Measurements from ENCODE around the gene TBC1D10B. TPM values are rescaled to one million over a fixed set of nuclear protein-coding genes. Genes with fewer than 3 reads are reported as not detected.
A peak's percentile ranks its signal among the peaks of the same experiment; 100 is the strongest.

Gene TBC1D10B
- total RNA-seq, 1 experiment from 2014 or later, result 56.6 TPM

DNA sequence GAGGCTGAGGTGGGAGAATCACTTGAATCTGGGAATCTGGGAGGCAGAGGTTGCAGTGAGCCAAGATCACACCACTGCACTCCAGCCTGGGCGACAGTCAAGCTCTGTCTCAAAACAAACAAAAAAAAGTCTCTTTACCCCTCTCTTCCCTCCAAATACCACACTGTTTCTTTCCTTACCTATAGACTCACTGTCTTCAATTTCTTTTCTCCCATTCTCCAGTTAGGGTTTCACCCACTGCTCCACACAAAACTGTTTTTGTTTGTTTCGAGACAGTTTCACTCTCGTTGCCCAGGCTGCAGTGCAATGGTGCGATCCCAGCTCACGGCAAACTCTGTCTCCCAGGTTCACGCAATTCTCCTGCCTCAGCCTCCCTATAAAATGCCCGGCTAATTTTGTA, 9.1 kb downstream of the TBC1D10B start:
- in situ Hi-C loops (cut with HindIII; ENCODE audit: low pct_unique_long_range_greater_than_20kb, low sequenced_read_pairs), result no loop called here
- no peak for DNase-seq (ENCODE audit: low read depth)

- in situ Hi-C loops (cut with HindIII; ENCODE audit: low pct_unique_long_range_greater_than_20kb, low sequenced_read_pairs), result no loop called here
- no peak for DNase-seq (ENCODE audit: low read depth)
Observed at GRCh38 chr16:30359871-30360170, 10.5 kb downstream of the TBC1D10B start.

DNA sequence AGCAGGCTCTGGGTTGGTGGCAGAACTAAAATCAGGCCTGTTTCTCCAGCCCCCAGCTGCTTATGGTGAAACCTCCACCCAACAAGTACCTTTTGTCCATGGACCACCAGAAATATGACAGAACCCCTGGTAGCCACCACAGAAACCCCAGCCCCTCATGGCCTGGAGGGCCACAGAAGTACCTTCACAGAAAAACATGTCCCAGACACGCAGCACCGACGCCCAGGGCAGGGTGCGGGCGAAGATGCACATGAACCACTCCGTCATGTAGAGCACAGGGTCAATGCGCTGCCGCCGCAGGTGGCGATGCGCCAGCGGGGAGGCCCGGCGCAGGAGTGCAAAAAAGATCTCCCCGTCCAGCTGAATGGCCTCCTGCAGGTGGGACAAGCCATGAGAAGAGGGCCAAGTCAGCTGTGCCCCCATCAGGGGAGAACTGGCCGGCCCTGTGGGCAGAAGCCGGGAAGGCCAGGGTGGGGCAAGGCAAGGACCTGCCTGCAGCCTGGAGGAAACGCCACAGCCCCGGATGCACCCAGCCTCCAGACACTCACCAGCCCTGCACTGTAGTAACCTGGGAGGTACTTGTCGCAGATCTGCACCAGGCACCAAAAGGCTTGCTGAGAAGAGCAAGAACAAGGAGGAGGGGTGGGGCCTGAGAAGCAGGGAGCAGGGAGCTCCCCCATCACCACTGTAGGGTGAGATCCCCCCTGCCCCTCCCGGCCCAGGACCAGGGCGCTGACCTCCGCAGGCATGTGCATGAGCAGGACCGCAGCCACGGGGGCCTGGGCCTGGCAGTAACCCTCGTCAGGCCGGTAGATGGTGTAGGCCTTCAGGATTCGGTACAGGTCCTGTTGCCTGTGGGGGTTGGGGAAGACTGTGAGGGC, 11.1 kb downstream of the TBC1D10B start:
- DNase-seq (ENCODE audit: low read depth), result no peak
- in situ Hi-C loops (cut with HindIII; ENCODE audit: low pct_unique_long_range_greater_than_20kb, low sequenced_read_pairs), result no loop called here

DNA sequence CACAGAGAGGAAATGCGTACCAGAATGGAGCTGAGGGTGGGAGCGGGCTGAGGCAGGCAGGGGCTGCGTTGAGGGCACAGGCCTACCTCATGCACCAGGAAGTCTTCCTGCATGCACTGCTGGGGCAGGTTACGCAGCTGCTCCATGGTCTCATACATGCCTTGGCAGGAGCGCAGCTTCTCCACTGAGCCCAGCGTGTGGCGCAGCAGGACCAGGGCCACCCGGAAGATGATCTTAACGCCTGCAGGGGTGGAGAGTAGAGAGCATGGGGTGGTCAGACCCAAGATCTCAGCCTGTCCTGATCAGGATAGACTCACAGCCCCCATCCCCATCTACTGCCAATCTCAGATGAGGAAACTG, 11.7 kb downstream of the TBC1D10B start:
- in situ Hi-C loops (cut with HindIII; ENCODE audit: low pct_unique_long_range_greater_than_20kb, low sequenced_read_pairs), result no loop called here
- no peak for DNase-seq (ENCODE audit: low read depth)

DNA sequence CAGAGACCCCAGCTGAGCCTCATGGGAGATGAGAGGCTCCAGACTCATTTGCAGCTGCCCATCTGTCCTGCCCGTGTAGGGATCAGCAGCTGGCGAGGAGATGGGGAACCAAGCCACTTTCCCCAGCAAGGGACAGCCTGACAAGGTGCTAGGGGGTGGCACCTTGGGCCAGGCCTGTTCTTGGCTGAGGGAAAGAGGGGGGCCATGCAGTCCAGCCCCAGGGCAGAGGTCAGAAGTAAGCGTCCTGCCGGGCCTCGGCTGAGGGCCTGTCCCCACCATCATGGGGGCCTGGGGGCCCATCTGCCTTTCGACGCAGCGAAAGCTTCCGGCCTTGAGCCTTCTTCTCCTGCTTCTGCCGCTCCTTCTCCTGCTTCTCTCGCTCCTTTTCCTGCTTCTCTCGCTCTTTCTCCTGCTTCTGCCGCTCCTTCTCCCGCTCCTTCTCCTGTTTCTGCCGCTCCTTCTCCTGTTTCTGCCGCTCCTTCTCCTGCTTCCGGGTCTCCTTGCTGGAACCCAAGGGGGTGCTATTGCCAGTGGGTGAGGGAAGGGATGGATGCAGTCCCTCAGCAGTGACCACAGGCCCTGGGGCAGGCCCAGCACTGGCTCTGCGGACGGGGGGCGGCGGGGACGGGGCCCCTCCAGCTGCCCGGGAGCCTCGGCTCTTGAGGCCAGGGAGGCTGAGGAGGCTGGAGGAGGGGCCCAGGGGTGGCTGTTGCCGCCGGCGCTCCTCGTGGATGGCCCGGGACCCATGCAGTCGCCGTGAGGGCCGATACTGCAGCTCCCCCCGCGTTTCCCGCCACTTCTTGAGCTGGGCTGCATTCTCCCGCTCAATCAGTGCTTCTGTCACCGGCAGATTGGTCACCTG, 12.3 kb downstream of the TBC1D10B start:
- in situ Hi-C loops (cut with HindIII; ENCODE audit: low pct_unique_long_range_greater_than_20kb, low sequenced_read_pairs), result no loop called here
- no peak for DNase-seq (ENCODE audit: low read depth)

- DNase-seq (ENCODE audit: low read depth), result no peak
- in situ Hi-C loops (cut with HindIII; ENCODE audit: low pct_unique_long_range_greater_than_20kb, low sequenced_read_pairs), result no loop called here
Observed at GRCh38 chr16:30357085-30357714, 13.1 kb downstream of the TBC1D10B start.

DNA sequence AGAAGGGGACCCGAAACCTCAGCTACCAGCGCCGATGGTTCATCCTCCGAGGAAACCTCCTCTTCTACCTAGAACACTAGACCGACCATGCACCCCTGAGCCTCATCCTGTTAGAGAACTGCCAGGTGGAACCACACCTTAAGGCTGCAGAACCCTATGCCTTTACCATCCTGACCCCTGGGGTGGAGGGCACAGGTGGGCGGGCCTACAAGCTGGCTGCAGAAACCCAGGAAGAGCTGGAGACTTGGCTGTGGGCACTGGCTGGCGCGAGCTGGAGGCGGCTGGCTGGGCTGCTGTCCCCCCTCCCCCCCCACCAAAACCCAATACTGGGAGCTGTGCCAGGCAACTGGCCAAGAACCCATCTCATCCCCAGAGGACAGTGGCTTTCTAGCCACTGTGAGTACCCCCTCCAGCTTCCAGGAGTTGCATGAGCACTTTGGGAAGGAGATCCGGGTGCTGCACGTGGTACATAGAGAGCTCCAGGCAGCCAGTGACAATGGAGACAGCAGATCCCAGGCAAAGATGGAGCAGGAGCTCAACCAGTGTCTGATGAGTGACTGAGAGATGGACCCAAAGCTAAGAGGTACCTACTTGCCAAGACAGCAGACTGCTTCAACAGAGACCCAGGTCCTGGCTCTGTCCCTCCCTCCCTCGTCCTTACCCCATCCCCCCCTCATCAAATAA, 13.8 kb downstream of the TBC1D10B start:
- DNase-seq (ENCODE audit: low read depth), result peak; percentile 43
- in situ Hi-C loops (cut with HindIII; ENCODE audit: low pct_unique_long_range_greater_than_20kb, low sequenced_read_pairs), result no loop called here

GRCh38 chr16:30355954-30356308, 14.4 kb downstream of the TBC1D10B start:
- no peak for DNase-seq (ENCODE audit: low read depth)
- in situ Hi-C loops (cut with HindIII; ENCODE audit: low pct_unique_long_range_greater_than_20kb, low sequenced_read_pairs), result no loop called here

- in situ Hi-C loops (cut with HindIII; ENCODE audit: low pct_unique_long_range_greater_than_20kb, low sequenced_read_pairs), result no loop called here
- peak; percentile 100 for DNase-seq (ENCODE audit: low read depth)
Observed at GRCh38 chr16:30355144-30355953, 14.9 kb downstream of the TBC1D10B start, which contains the start of gene CD2BP2. Gene CD2BP2 (minus strand): TSS chr16:30355308. CDS start chr16:30354681, 627 bp downstream.

DNA sequence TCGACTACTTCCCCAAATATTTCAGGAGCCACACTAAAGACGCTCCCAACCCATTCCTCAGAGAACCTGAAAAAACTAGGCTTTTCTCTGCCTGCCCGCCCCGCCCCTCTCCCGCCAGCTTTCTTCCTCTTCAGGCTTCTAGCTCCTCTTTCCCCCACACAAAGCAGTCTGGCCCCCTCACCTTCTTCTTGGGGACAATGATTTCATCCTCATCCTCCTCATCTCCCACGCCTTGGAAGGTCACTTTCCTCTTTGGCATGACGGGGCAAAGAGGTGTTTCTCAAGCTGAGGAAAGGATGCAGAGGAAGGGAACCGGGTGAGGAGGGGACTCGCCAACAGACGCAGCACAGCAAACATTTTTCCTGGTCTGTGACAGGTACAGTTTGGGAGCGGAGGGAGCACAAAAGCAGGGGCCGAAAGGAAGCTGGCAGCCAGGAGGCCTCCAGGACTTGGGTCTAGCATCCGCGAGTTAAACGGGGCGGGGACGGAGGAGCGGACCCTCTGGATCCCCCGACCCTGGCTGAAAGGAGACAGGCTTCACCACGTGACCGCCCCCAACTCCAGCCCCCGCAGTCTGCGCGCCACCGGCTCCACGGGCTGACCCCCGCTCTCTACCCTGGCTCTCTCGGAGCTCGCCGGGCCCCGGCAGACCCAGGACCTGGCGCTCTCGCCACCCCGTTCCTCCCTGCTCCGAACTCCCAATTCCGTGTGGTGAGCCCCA, 15.7 kb downstream of the TBC1D10B start:
- in situ Hi-C loops (cut with HindIII; ENCODE audit: low pct_unique_long_range_greater_than_20kb, low sequenced_read_pairs), result no loop called here
- no peak for DNase-seq (ENCODE audit: low read depth)

DNA sequence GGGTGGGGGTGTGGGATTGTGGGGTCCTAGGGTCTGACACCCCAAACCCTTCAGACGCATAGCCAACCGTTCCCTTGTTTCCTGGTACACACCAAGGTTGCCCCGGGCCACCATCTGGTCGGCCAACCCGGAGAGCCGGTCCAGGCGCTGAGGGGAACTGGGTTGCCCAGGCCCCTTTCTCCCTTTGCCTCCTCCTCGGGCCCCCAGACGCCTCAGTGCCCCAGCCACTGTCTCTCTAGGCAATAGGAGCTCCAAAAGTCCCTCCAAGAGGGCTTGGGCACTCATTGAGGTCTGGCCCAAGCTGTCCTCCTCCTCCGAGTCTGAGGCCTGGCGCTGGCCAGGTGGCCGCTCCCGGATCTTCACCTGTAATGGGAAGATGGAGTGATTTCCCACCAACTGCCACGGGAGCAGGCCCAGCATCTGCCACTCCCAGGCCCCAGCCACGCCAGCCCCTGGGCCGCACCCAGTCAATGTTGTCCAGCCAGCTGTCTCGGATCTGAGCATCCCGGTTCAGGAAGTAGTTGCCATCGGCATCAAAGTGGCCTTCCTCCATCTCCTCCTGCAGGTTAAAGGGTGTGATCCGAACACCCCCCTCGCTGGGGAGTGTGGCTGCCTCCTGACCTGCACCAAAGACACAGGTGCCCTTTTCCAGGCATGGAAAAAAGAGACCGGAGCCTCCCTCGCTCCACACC, 16.7 kb downstream of the TBC1D10B start:
- in situ Hi-C loops (cut with HindIII; ENCODE audit: low pct_unique_long_range_greater_than_20kb, low sequenced_read_pairs), result no loop called here
- no peak for DNase-seq (ENCODE audit: low read depth)

GRCh38 chr16:30352488-30353401, 17.5 kb downstream of the TBC1D10B start:
- in situ Hi-C loops (cut with HindIII; ENCODE audit: low pct_unique_long_range_greater_than_20kb, low sequenced_read_pairs), result no loop called here
- DNase-seq (ENCODE audit: low read depth), result no peak

DNA sequence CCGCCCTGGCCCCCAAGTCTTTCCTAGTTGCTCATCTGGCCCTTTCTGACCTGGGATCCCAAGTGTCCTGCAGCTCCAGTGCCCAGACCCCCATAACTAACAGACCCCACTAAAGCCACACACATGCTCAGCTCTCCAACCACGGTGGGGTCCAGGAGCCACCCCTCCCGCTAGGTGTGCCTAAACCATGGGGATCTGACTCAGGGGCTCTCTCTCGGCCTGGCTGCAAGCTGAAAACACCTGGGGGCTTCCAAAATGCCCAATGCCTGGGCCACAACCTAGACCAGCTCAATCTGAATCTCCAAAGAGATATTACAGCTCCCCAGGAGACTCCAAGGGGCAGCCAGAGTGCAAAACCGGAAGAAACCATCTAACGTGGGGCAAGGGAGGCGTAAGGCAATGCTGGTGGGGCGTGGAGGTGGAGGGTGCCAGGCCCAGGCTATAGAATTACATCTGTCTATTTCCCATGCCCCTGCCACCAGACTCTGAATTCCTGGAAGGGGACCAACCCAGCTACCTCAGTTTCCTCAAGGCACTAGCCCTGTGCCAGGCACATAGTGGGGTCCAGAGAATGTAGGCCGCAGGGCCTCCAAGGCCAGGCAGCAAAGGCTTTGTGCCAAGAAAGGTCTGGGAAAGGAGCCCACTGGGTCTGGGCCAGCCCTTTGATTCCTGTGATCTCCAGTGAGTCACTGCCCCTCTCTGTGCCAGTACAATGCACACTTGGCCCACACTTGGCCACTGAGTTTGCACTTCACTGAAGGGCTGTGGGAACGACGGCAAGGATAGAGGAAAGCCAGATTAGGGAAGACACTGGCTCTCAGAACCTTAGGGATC, 18.5 kb downstream of the TBC1D10B start:
- in situ Hi-C loops (cut with HindIII; ENCODE audit: low pct_unique_long_range_greater_than_20kb, low sequenced_read_pairs), result no loop called here

GRCh38 chr16:30351001-30351441, 19.3 kb downstream of the TBC1D10B start:
- in situ Hi-C loops (cut with HindIII; ENCODE audit: low pct_unique_long_range_greater_than_20kb, low sequenced_read_pairs), result no loop called here
- no peak for DNase-seq (ENCODE audit: low read depth)

More for the DNA sequence above, 18.5 kb downstream of the TBC1D10B start:
- DNase-seq (ENCODE audit: low read depth), result no peak

Data from Caki2 (cell line).